Stimulated activated CD4-positive, alpha-beta T cell treated with anti-CD3 and anti-CD28 coated beads, TNF-alpha, amount 100 ng/mL, for 1 hour (primary cell): ENCODE results near the gene TKFC.

Experiments used
- DNase-seq, 3 donors: peaks; one replicate each; pipeline ENCODE4 v3.0.0-alpha.2; 2020; ENCODE audit warnings: low read depth in 3 of 3, low spot score in 1 of 3

The TKFC gene

DNA sequence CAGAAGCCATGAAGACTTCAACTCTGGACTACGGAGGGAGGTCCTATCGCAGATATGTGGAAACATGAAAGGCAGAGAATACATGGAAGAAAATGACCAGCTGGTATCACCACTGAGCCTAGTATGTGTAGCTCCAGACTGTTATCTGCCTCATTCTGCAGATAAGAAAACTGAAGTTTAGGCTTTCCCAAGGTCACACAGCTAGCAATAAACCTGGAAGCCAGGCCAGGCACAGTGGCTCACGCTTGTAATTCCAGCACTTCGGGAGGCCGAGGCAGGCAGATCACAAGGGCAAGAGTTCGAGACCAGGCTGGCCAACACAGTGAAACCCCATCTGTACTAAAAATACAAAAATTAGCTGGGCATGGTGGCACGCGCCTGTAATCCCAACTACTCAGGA lies 22.3 kb upstream of the TKFC start:
- no peak for DNase-seq

DNA sequence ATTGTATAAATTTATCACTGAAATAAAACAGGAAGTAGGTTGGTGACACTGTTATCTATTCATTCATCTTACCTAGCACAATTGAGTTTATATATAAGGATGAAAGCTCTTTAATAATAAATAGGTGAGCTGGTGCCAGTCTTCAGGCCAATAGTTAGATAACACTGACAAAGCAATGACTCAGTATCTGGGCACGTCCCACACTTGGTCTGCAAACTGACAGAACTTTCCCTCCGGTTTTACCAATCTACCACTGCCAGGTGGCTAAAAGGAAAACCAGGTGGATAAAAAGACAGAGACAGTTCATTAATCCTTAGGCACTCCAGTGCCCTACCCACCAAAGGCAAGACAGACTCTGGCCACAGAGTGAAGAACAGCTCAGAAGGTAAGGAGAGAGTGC lies 17.8 kb upstream of the TKFC start:
- DNase-seq: no peak

- DNase-seq: no peak
Measured at GRCh38 chr11:61325649-61326414, 7.2 kb upstream of the TKFC start.

- no peak for DNase-seq
Measured at GRCh38 chr11:61327669-61328071, 5.4 kb upstream of the TKFC start.

DNA sequence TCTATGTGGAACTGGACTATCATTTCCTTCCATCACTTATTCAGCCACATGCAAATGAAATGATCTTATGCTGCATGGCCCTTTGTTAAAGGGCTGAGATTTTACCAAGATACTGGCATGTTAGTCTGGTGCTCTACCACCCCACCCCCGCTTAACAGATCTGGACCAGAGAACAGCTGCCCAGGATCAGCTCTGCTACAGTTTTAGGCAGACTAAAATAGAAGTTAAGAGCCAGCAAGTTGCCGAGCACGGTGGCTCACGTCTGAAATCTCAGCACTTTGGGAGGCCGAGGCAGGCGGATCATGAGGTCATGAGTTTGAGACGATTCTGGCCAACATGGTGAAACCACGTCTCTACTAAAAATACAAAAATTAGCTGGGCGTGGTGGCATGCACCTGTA lies 4.7 kb upstream of the TKFC start:
- DNase-seq: no peak

DNA sequence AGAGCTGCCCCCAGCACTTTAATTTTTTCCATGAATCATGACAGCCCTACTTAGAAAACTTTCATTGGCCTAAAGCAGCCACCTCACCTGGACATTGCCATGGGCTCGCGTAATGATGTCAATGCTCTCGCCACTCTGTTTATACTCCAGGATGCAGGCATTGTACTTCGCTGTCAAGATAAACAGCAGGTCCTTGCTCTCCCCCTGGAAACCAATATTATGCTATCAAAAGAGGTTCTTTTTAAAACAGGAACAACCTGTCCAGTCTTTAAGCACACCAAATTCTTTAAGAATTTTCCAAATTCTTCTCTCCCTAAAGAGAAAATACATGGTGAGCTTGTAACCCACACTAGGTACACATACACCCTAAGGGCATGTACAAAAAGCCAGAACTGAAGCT lies 3.2 kb upstream of the TKFC start:
- DNase-seq: no peak

GRCh38 chr11:61331651-61332050 lies 1.4 kb upstream of the TKFC start:
- no peak for DNase-seq

GRCh38 chr11:61332281-61332796 lies 689 bp upstream of the TKFC start:
- DNase-seq: no peak

- DNase-seq: no peak
Measured at GRCh38 chr11:61333550-61334433, 764 bp downstream of the TKFC start.

GRCh38 chr11:61334434-61335354 lies 1.7 kb downstream of the TKFC start:
- DNase-seq: no peak

- no peak for DNase-seq
Measured at GRCh38 chr11:61335355-61335710, 2.3 kb downstream of the TKFC start.

- DNase-seq: peak; percentile 51 to 71 (median 64)
Measured at GRCh38 chr11:61336171-61336935, 3.3 kb downstream of the TKFC start.

- DNase-seq: no peak
Measured at GRCh38 chr11:61337706-61338470, 4.9 kb downstream of the TKFC start.

GRCh38 chr11:61338783-61339489 lies 5.9 kb downstream of the TKFC start:
- no peak for DNase-seq

DNA sequence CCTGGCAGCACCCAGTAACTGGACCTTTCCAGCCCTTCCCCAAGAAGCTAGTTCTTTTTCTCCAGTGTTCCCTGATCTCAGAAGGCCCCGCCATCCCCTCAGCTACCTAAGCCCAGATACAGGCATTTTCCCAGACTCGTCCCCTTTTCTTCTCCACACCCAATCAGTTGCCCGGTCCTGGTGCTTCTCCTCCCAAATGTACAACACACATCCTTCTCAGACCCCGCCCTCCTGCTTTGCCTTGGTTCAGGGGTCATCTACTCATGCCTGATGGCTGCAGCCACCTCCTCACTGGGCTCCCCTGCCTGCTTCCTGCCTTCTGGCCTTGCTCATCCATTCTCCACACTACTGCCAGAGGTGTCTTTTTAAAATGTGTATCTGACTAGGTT lies 6.5 kb downstream of the TKFC start:
- no peak for DNase-seq

GRCh38 chr11:61340979-61341378 lies 8.0 kb downstream of the TKFC start:
- no peak for DNase-seq

DNA sequence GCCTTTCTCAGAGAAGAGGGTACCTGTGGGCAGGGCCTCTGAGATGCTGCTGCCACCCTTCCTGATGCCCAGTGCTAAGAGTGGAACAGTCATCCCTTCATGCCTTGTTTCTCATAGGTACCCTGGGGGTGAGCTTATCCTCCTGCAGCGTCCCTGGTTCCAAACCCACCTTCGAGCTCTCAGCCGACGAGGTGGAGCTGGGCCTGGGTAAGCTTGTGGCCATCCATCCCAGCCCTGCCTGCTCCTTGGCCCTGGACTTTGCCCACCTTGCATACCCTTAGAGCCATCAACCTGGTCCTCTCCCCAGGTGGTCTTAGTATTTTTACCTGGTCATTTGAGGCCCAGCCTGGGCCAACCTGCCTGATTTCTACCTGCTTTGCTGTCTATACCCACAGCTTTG lies 8.7 kb downstream of the TKFC start:
- no peak for DNase-seq

DNA sequence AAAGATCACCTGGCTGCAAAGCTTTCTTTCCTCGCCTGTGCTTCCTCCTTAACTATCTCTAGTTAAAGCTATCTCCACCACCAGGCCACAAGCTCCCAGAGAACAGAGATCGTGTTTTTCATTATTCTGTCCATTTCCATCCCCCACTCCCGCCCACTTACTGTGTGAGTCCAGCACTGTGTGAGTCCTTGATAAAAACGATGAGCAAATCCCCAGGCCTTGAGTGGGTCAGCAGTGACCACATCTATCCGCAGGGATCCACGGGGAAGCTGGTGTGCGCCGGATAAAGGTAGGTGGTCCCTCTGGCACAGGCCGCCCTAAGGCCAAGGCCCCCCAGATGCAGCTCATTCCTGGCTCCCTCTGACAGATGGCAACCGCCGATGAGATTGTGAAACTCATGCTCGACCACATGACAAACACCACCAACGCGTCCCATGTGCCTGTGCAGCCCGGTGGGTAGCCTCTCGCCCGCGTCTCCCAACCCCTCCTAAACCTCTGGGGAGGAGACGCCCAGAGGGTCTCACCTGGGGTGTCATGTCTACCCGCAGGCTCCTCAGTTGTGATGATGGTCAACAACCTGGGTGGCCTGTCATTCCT lies 9.3 kb downstream of the TKFC start:
- no peak for DNase-seq
